ENCODE results near the gene SLC6A12. TPM values are rescaled to one million over a fixed set of nuclear protein-coding genes. Genes with fewer than 3 reads are reported as not detected.

The SLC6A12 gene
- total and polyA plus RNA-seq, 2 donors (not counting 3 experiments of a cell fraction or from before 2014, with no cell fraction given), result not detected

DNA sequence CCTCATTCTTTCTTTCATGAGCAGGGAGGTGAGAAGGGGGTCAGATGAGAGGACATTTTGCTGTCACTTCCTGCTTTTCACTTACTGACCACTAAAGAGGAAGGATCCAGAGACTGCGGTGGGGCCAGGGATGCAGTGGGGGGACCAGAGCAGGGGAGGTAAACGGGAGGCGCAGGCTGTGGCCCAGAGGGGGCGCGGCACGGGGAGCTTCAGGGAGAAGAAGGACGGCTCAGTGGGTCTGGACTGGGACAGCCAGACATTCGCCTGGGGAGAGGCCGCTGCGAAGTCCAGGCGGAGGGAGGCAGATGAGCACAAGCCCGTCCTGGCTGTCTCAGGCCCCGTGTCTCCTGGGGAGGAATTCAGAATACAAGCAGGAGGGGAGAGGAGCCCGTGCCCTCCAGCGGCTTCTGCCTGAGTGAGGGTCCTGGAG lies 41.2 kb downstream of the SLC6A12 start:
- dilution Hi-C loops (cut with MboI; ENCODE audit: extremely low pct_ligation_motif_present, low sequenced_read_pairs) (no loop called here), intact Hi-C loops (cut with micrococcal nuclease) (no loop called here)
- Histone ChIP-seq H3K27me3 (ENCODE audit: control insufficient read depth in 2 of 2, insufficient read depth in 2 of 2, low read length in 2 of 2) (peaks cover 0 to 2% of the 10 kb centered on the region in 2 experiments), H3K9ac (replicated peaks; ENCODE audit: extremely low read depth, insufficient read depth, low read length) (no peak overlapping the region), H3K4me3 (replicated peaks in 1 of 3; ENCODE audit: insufficient read depth in 1 of 3, low read depth in 1 of 3, low read length in 3 of 3) (no peak overlapping the region), H3K79me2 (ENCODE audit: control insufficient read depth, insufficient read depth, low read length) (no peaks in the 10 kb centered on the region), H3K4me2 (ENCODE audit: insufficient read depth, low read length) (no peak overlapping the region), H2AFZ (ENCODE audit: low read depth, low read length) (no peak overlapping the region), H3K4me1 (ENCODE audit: control insufficient read depth, extremely low read depth, insufficient read depth, low read length) (no peaks in the 10 kb centered on the region), H3K36me3 (ENCODE audit: control insufficient read depth in 2 of 2, extremely low read depth in 1 of 2, insufficient read depth in 2 of 2, low read length in 2 of 2) (no peaks in the 10 kb centered on the region), H3K9me3 (replicated peaks; ENCODE audit: control insufficient read depth, insufficient read depth, low read length) (no peaks in the 10 kb centered on the region), H3K9me1 (replicated peaks; ENCODE audit: control insufficient read depth, extremely low read depth, insufficient read depth, low read length) (no peaks in the 10 kb centered on the region), H4K20me1 (replicated peaks; ENCODE audit: control insufficient read depth, extremely low read depth, insufficient read depth, low read length) (no peaks in the 10 kb centered on the region), H3K27ac (ENCODE audit: insufficient read depth, low read depth, low read length) (no peak overlapping the region)
- ChIA-PET POLR2A (no interaction called here), CTCF (interaction anchor here (1.5 kb wide), 1 partner anchor 40 kb away, joined by 4 read pairs; no protein-coding TSS in a partner anchor)
- TF ChIP-seq MYC (IDR thresholded peaks at IDR 0.05; ENCODE audit: low read depth, low read length), result no peak
- no peak for TF ChIP-seq POLR2AphosphoS5 (IDR thresholded peaks at IDR 0.05; ENCODE audit: insufficient read depth, low read depth, low read length)
- no peak for TF ChIP-seq EZH2 (IDR thresholded peaks at IDR 0.05; ENCODE audit: borderline replicate concordance, low read depth, low read length, severe bottlenecking)
- no peak for TF ChIP-seq JUN (IDR thresholded peaks at IDR 0.05; ENCODE audit: borderline replicate concordance, insufficient read depth, insufficient read length, low read depth)
- no peak for TF ChIP-seq CTCF (IDR thresholded peaks at IDR 0.05; ENCODE audit: extremely low read depth in 1 of 2, insufficient read depth in 1 of 2, low read depth in 1 of 2, low read length in 2 of 2)
- TF ChIP-seq, protein P1, sequence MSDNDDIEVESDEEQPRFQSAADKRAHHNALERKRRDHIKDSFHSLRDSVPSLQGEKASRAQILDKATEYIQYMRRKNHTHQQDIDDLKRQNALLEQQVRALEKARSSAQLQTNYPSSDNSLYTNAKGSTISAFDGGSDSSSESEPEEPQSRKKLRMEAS (IDR thresholded peaks at IDR 0.05; ENCODE audit: insufficient read depth, insufficient read length), result no peak
- TF ChIP-seq GATA2 (IDR thresholded peaks at IDR 0.05; ENCODE audit: insufficient read depth, insufficient read length, low read depth, low read length), result no peak
- TF ChIP-seq POLR2A (IDR thresholded peaks at IDR 0.05; ENCODE audit: low read depth, low read length), result no peak
- TF ChIP-seq FOS (IDR thresholded peaks at IDR 0.05; ENCODE audit: borderline replicate concordance, insufficient read depth, low read length), result no peak
- FAIRE-seq, result no peak
- DNase-seq (ENCODE audit: low read depth, low spot score), result no peak
- no TSS peak for BruUV-seq (replicated peaks)

Data from endothelial cell of umbilical vein (primary cell).